SK-N-SH (cell line): Measurements from ENCODE around the gene GRK3. TPM values are rescaled to one million over a fixed set of nuclear protein-coding genes. Genes with fewer than 3 reads are reported as not detected.
A peak's percentile ranks its signal among the peaks of the same experiment; 100 is the strongest.

Experiments used
- CTCF ChIA-PET: fragments of 300-600, 350-600 bp; formaldehyde crosslinking; extraction: SDS; loops from one replicate; lab custom pipeline; 2021; lab: Yijun Ruan, JAX
- POLR2A ChIA-PET: fragments of 350-600 bp; sonication (Branson Sonifier 250); formaldehyde crosslinking; extraction: SDS; loops from one replicate; lab custom pipeline; 2020; ENCODE audit warnings: antibody characterized with exemption, inconsistent platforms; lab: Yijun Ruan, JAX
- DNase-seq: peaks from one replicate; pipeline ENCODE4 v3.0.0; 2012
- H2AFZ ChIP-seq: fragments of 200-600 bp; sonication (generic); 2 replicates; pipeline ENCODE4 v1.8.1; 2016; ENCODE audit warnings: antibody characterized with exemption, mild to moderate bottlenecking, low read depth
- H3F3A ChIP-seq: fragments of 200-600 bp; sonication (generic); replicated peaks from 2 replicates; pipeline ENCODE3; 2016; ENCODE audit warnings: antibody characterized with exemption, mild to moderate bottlenecking; ENCODE audit not compliant: insufficient read depth
- H3K27ac ChIP-seq, 2 experiments: fragments of 200-500 bp in 1 of 2; fragments of 200-600 bp in 1 of 2; sonication (Bioruptor generic) in 1 of 2; sonication (generic), shearing (Covaris generic) in 1 of 2; 2 replicates each; pipeline versions ENCODE4 v1.5.1 to v1.6.1; 2014 to 2016; ENCODE audit warnings: low read depth in 2 of 2, inconsistent platforms in 1 of 2, low read length in 1 of 2, mild to moderate bottlenecking in 1 of 2, mixed read lengths in 1 of 2
- H3K27me3 ChIP-seq: fragments of 200-600 bp; sonication (generic), shearing (Covaris generic); 2 replicates; pipeline ENCODE4 v1.6.1; 2016; ENCODE audit warnings: mixed run types; ENCODE audit not compliant: insufficient read depth
- H3K36me3 ChIP-seq, 2 experiments: fragments of 200-500 bp in 1 of 2; fragments of 200-600 bp in 1 of 2; sonication (Bioruptor generic) in 1 of 2; sonication (generic) in 1 of 2; replicated peaks in 1 of 2; 2 replicates each; pipeline versions ENCODE3 to v1.5.1; 2014 to 2016; ENCODE audit warnings: low read length in 1 of 2, mild to moderate bottlenecking in 1 of 2; ENCODE audit not compliant: insufficient read depth in 2 of 2, control insufficient read depth in 1 of 2
- H3K4me1 ChIP-seq, 2 experiments: fragments of 200-500 bp in 1 of 2; fragments of 200-600 bp in 1 of 2; sonication (Bioruptor generic) in 1 of 2; sonication (generic), shearing (Covaris generic) in 1 of 2; 2 replicates each; pipeline versions ENCODE4 v1.5.1 to v1.6.1; 2014 to 2016; ENCODE audit warnings: low read depth in 1 of 2, low read length in 1 of 2, mixed run types in 1 of 2; ENCODE audit not compliant: insufficient read depth in 2 of 2, control insufficient read depth in 1 of 2
- H3K4me2 ChIP-seq: fragments of 200-600 bp; sonication (generic), shearing (Covaris generic); 2 replicates; pipeline ENCODE4 v1.6.1; 2017; ENCODE audit warnings: mixed run types
- H3K4me3 ChIP-seq, 2 experiments: fragments of 200-500 bp in 1 of 2; fragments of 200-600 bp in 1 of 2; sonication (Bioruptor generic) in 1 of 2; sonication (generic), shearing (Covaris generic) in 1 of 2; 2 replicates each; pipeline versions ENCODE4 v1.5.1 to v1.8.1; 2014 to 2016; ENCODE audit warnings: low read depth in 2 of 2, inconsistent platforms in 1 of 2, low read length in 1 of 2, mild to moderate bottlenecking in 1 of 2, mixed read lengths in 1 of 2, moderate library complexity in 1 of 2
- H3K79me2 ChIP-seq: fragments of 200-600 bp; sonication (generic); 2 replicates; pipeline ENCODE4 v1.8.1; 2017; ENCODE audit warnings: mild to moderate bottlenecking; ENCODE audit not compliant: insufficient read depth
- H3K9ac ChIP-seq: fragments of 200-600 bp; sonication (generic); 2 replicates; pipeline ENCODE4 v1.6.1; 2017; ENCODE audit warnings: mixed run types
- H3K9me2 ChIP-seq: fragments of 200-600 bp; sonication (generic); 2 replicates; pipeline ENCODE4 v1.6.1; 2017; ENCODE audit warnings: mixed run types
- H3K9me3 ChIP-seq: fragments of 200-600 bp; sonication (generic); 2 replicates; pipeline ENCODE4 v1.6.1; 2017; ENCODE audit warnings: mixed run types, mild to moderate bottlenecking, moderate library complexity
- H4K20me1 ChIP-seq: fragments of 200-600 bp; sonication (generic); 2 replicates; pipeline ENCODE4 v1.6.1; 2017; ENCODE audit warnings: mild to moderate bottlenecking, mixed run types; ENCODE audit not compliant: insufficient read depth
- CHD2 ChIP-seq: fragments of 150-350 bp; IDR thresholded peaks from 2 replicates; pipeline ENCODE4 v1.6.1; 2018; ENCODE audit warnings: low read length; ENCODE audit not compliant: partially characterized antibody
- CTCF ChIP-seq: fragments of 200-600 bp; sonication (generic); IDR thresholded peaks from 2 replicates; pipeline ENCODE4 v1.6.1; 2017; ENCODE audit warnings: antibody characterized with exemption, mild to moderate bottlenecking, moderate library complexity
- ELF1 ChIP-seq: IDR thresholded peaks from 2 replicates; pipeline ENCODE4 v1.4.0; 2012
- JUND ChIP-seq: IDR thresholded peaks from 2 replicates; pipeline ENCODE4 v1.4.0; 2012
- MAX ChIP-seq: IDR thresholded peaks from 2 replicates; pipeline ENCODE4 v1.4.0; 2012; ENCODE audit warnings: low read depth
- MEF2A ChIP-seq: IDR thresholded peaks from 2 replicates; pipeline ENCODE4 v1.4.0; 2012; ENCODE audit warnings: low read depth, borderline replicate concordance
- POLR2AphosphoS5 ChIP-seq: IDR thresholded peaks from 2 replicates; pipeline ENCODE4 v1.6.1; 2012; ENCODE audit warnings: low read depth, low read length
- RAD21 ChIP-seq: IDR thresholded peaks from 2 replicates; pipeline ENCODE4 v1.6.1; 2012; ENCODE audit warnings: mild to moderate bottlenecking, low read length
- RCOR1 ChIP-seq: fragments of 150-350 bp; IDR thresholded peaks from 2 replicates; pipeline ENCODE4 v1.6.1; 2017; ENCODE audit warnings: antibody characterized with exemption, low read length
- RFX5 ChIP-seq: IDR thresholded peaks from 2 replicates; pipeline ENCODE4 v1.6.1; 2012; ENCODE audit warnings: mild to moderate bottlenecking, improper control_type of control experiment, low read length
- SMC3 ChIP-seq: IDR thresholded peaks from 2 replicates; pipeline ENCODE4 v1.6.1; 2012; ENCODE audit warnings: low read depth, low read length, improper control_type of control experiment
- TEAD4 ChIP-seq: IDR thresholded peaks from 2 replicates; pipeline ENCODE4 v1.4.0; 2012; ENCODE audit warnings: mild to moderate bottlenecking, borderline replicate concordance; ENCODE audit not compliant: insufficient read depth
- USF1 ChIP-seq: IDR thresholded peaks from 2 replicates; pipeline ENCODE4 v1.4.0; 2012; ENCODE audit warnings: low read depth, borderline replicate concordance
- USF2 ChIP-seq: fragments of 150-350 bp; IDR thresholded peaks from 2 replicates; pipeline ENCODE4 v1.6.1; 2017; ENCODE audit warnings: antibody characterized with exemption, low read length, low read depth, borderline replicate concordance
- WGBS: methylation state at CpG from one replicate; pipeline ENCODE4 v1.1.6; 2017; ENCODE audit warnings: low lambda C conversion rate; 5-methylcytosine and 5-hydroxymethylcytosine counted together
- polyA plus RNA-seq, 3 experiments: library from polyadenylated mRNA; depleted of rRNA; stranded (reverse); fragments of >200 nt; gene quantifications; 2 replicates each; pipeline ENCODE4 v1.2.3, GENCODE V29; 2012

GRK3 gene
- polyA plus RNA-seq, 1 of the 3 experiments (the other 2 are of a cell fraction), result 1.3 TPM

- no peaks in the 10 kb centered on the region for H3K79me2 ChIP-seq
- no peak overlapping the region for H3K4me2 ChIP-seq
- H3K27me3 ChIP-seq, result no peaks in the 10 kb centered on the region
- TF ChIP-seq MAX (no peak), CTCF (peak; percentile 59), SMC3 (peak; percentile 75), RCOR1 (no peak), RAD21 (peak; percentile 89), USF2 (no peak), JUND (no peak)
- peak; percentile 84 for DNase-seq
- H3K27ac ChIP-seq, result peak overlapping the region in 1 of 2 experiments; percentile 72; a peak in 1 of 4 replicates
- H3K36me3 ChIP-seq, result no peaks in the 10 kb centered on the region
- no peaks in the 10 kb centered on the region for H4K20me1 ChIP-seq
- no peaks in the 10 kb centered on the region for H3K9me3 ChIP-seq
- 61% methylated on average over 9 of the region's 12 CpGs for WGBS
- peak overlapping the region in 1 of 2 experiments; percentile 45; a peak in 1 of 4 replicates for H3K4me3 ChIP-seq
- ChIA-PET CTCF (interaction anchor here (0.7 to 5.4 kb wide), 27 partner anchors 13 to 687 kb away, joined by 3 to 65 read pairs (median 4); no protein-coding TSS in a partner anchor), POLR2A (no interaction called here)
- no peak overlapping the region for H3K9ac ChIP-seq
- no peaks in the 10 kb centered on the region for H3F3A ChIP-seq
- no peaks in the 10 kb centered on the region for H3K9me2 ChIP-seq
- peaks cover 0 to 27% of the 10 kb centered on the region in 2 experiments; a peak in 1 of 4 replicates for H3K4me1 ChIP-seq
- no peak overlapping the region for H2AFZ ChIP-seq
Observed at GRCh38 chr22:25774575-25775026, 210.1 kb downstream of the GRK3 start.

GRCh38 chr22:25775531-25775930 lies 211.1 kb downstream of the GRK3 start:
- peak overlapping the region in 1 of 2 experiments; percentile 72; a peak in 2 of 4 replicates for H3K27ac ChIP-seq
- no peaks in the 10 kb centered on the region for H3K79me2 ChIP-seq
- H2AFZ ChIP-seq, result 0 out of 2 replicates have a peak overlapping the region, but pooled peaks have one; percentile 16
- CTCF ChIA-PET, result interaction anchor here (1.1 to 5.4 kb wide), 9 partner anchors 14 to 591 kb away, joined by 3 to 65 read pairs (median 29); no protein-coding TSS in a partner anchor
- no peak overlapping the region for H3K4me2 ChIP-seq
- no peaks in the 10 kb centered on the region for H3K27me3 ChIP-seq
- TF ChIP-seq MEF2A, result no peak
- no peak for TF ChIP-seq ELF1
- no peak for TF ChIP-seq JUND
- TF ChIP-seq TEAD4, result no peak
- TF ChIP-seq USF1, result no peak
- TF ChIP-seq RFX5, result no peak
- no peak for TF ChIP-seq POLR2AphosphoS5
- TF ChIP-seq RAD21, result no peak
- no peak for TF ChIP-seq CHD2
- no peaks in the 10 kb centered on the region for H3K9me2 ChIP-seq
- no peaks in the 10 kb centered on the region for H3K36me3 ChIP-seq
- 24% methylated on average over 8 of the region's 8 CpGs for WGBS
- DNase-seq, result peak; percentile 63
- no peaks in the 10 kb centered on the region for H3K9me3 ChIP-seq
- no peak overlapping the region for H3K9ac ChIP-seq
- no peak overlapping the region for H3K4me3 ChIP-seq
- POLR2A ChIA-PET, result no interaction called here
- H3F3A ChIP-seq, result no peaks in the 10 kb centered on the region
- H4K20me1 ChIP-seq, result no peaks in the 10 kb centered on the region
- peaks cover 0 to 34% of the 10 kb centered on the region in 2 experiments; a peak in 1 of 4 replicates for H3K4me1 ChIP-seq
